ENCODE data around the gene NUP35. TPM values are rescaled to one million over a fixed set of nuclear protein-coding genes. Genes with fewer than 3 reads are reported as not detected.

The NUP35 gene
- total RNA-seq, 1 donor from 2014 or later = 11.8 TPM

GRCh38 chr2:183192343-183192742 is 68.1 kb downstream of the NUP35 start:
- Mint-ChIP-seq H3K9me3 (ENCODE audit: unreplicated experiment) (no peaks in the 10 kb centered on the region), H3K4me3 (ENCODE audit: unreplicated experiment) (no peak overlapping the region), H3K4me1 (ENCODE audit: unreplicated experiment) (no peaks in the 10 kb centered on the region), H3K27ac (ENCODE audit: unreplicated experiment) (no peak overlapping the region), H3K36me3 (ENCODE audit: low read depth, unreplicated experiment) (no peaks in the 10 kb centered on the region), H3K27me3 (ENCODE audit: unreplicated experiment) (peaks cover 2% of the 10 kb centered on the region)
- DNase-seq (ENCODE audit: low spot score) = no peak
- TF ChIP-seq CTCF (IDR thresholded peaks at IDR 0.05; ENCODE audit: unreplicated experiment) = no peak

GRCh38 chr2:183193904-183194303 is 69.7 kb downstream of the NUP35 start:
- no peak overlapping the region for H3K27ac Mint-ChIP-seq (ENCODE audit: unreplicated experiment)
- no peaks in the 10 kb centered on the region for H3K9me3 Mint-ChIP-seq (ENCODE audit: unreplicated experiment)
- H3K36me3 Mint-ChIP-seq (ENCODE audit: low read depth, unreplicated experiment) = no peaks in the 10 kb centered on the region
- no peaks in the 10 kb centered on the region for H3K4me1 Mint-ChIP-seq (ENCODE audit: unreplicated experiment)
- TF ChIP-seq CTCF (IDR thresholded peaks at IDR 0.05; ENCODE audit: unreplicated experiment) = no peak
- no peak overlapping the region for H3K4me3 Mint-ChIP-seq (ENCODE audit: unreplicated experiment)
- no peak for DNase-seq (ENCODE audit: low spot score)
- H3K27me3 Mint-ChIP-seq (ENCODE audit: unreplicated experiment) = peaks cover 2% of the 10 kb centered on the region

GRCh38 chr2:183195397-183195796 is 71.2 kb downstream of the NUP35 start:
- no peak for TF ChIP-seq CTCF (IDR thresholded peaks at IDR 0.05; ENCODE audit: unreplicated experiment)
- Mint-ChIP-seq H3K36me3 (ENCODE audit: low read depth, unreplicated experiment) (no peaks in the 10 kb centered on the region), H3K9me3 (ENCODE audit: unreplicated experiment) (no peaks in the 10 kb centered on the region), H3K4me3 (ENCODE audit: unreplicated experiment) (no peak overlapping the region), H3K4me1 (ENCODE audit: unreplicated experiment) (no peaks in the 10 kb centered on the region), H3K27me3 (ENCODE audit: unreplicated experiment) (peaks cover 2% of the 10 kb centered on the region), H3K27ac (ENCODE audit: unreplicated experiment) (no peak overlapping the region)
- no peak for DNase-seq (ENCODE audit: low spot score)

- no peaks in the 10 kb centered on the region for H3K9me3 Mint-ChIP-seq (ENCODE audit: unreplicated experiment)
- H3K36me3 Mint-ChIP-seq (ENCODE audit: low read depth, unreplicated experiment) = no peaks in the 10 kb centered on the region
- no peak overlapping the region for H3K4me3 Mint-ChIP-seq (ENCODE audit: unreplicated experiment)
- H3K4me1 Mint-ChIP-seq (ENCODE audit: unreplicated experiment) = no peaks in the 10 kb centered on the region
- no peak for TF ChIP-seq CTCF (IDR thresholded peaks at IDR 0.05; ENCODE audit: unreplicated experiment)
- H3K27me3 Mint-ChIP-seq (ENCODE audit: unreplicated experiment) = peaks cover 2% of the 10 kb centered on the region
- DNase-seq (ENCODE audit: low spot score) = no peak
- no peak overlapping the region for H3K27ac Mint-ChIP-seq (ENCODE audit: unreplicated experiment)
Observed at GRCh38 chr2:183195998-183196409, 71.8 kb downstream of the NUP35 start.

- H3K36me3 Mint-ChIP-seq (ENCODE audit: low read depth, unreplicated experiment) = no peaks in the 10 kb centered on the region
- TF ChIP-seq CTCF (IDR thresholded peaks at IDR 0.05; ENCODE audit: unreplicated experiment) = no peak
- no peak for DNase-seq (ENCODE audit: low spot score)
Observed at GRCh38 chr2:183204397-183204796, 80.2 kb downstream of the NUP35 start.

More at GRCh38 chr2:183204397-183204796, 80.2 kb downstream of the NUP35 start:
- H3K4me1 Mint-ChIP-seq (ENCODE audit: unreplicated experiment) = peaks cover 3% of the 10 kb centered on the region
- H3K4me3 Mint-ChIP-seq (ENCODE audit: unreplicated experiment) = no peak overlapping the region
- H3K27ac Mint-ChIP-seq (ENCODE audit: unreplicated experiment) = no peak overlapping the region
- H3K27me3 Mint-ChIP-seq (ENCODE audit: unreplicated experiment) = no peaks in the 10 kb centered on the region
- no peaks in the 10 kb centered on the region for H3K9me3 Mint-ChIP-seq (ENCODE audit: unreplicated experiment)
